Upper lobe of left lung (tissue), 4 donors: ENCODE data around the gene MFAP3L.

Experiments used
- EP300 ChIP-seq, 4 donors: sonication (generic); formaldehyde crosslinking; IDR thresholded peaks; one replicate each; pipeline ENCODE4 v1.5.1; 2017; ENCODE audit warnings: antibody characterized with exemption in 4 of 4, control low read depth in 2 of 4
- POLR2A ChIP-seq, 4 donors: fragments of 450-650 bp; IDR thresholded peaks; one replicate each; pipeline ENCODE4 v1.5.1; 2016 to 2017; ENCODE audit warnings: antibody characterized with exemption in 4 of 4, mild to moderate bottlenecking in 2 of 4
- POLR2AphosphoS5 ChIP-seq, 2 donors: sonication (generic); formaldehyde crosslinking; IDR thresholded peaks; one replicate each; pipeline ENCODE4 v1.5.1; 2017; ENCODE audit warnings: antibody characterized with exemption in 2 of 2
- TF ChIP-seq, protein P1 (sequence below), 6 experiments: fragments of 450-650 bp in 4 of 6; fragments of 200-600 bp in 2 of 6; sonication (generic) in 2 of 6; IDR thresholded peaks; one replicate each; pipeline ENCODE4 v1.5.1; 2016 to 2019; ENCODE audit warnings: antibody characterized with exemption in 6 of 6

DNA sequence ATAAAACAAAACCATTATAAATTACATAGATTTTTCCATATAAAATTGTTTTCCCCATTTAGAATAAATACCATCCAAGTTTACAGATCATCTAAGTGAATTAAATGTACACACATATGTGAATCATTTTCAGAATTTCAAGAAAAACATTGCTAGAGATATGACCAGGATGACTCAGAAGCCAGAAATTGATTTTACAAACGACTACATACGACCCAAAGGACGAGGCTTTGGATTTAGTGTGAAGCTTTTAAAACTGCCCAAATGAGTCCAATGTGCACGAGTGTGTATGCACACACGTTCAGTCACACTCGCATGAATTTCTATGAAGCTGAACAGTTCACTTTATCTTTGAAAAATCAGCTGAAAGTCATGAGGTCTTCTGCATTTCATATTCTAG is 37.9 kb downstream of the MFAP3L start:
- TF ChIP-seq, protein P1, sequence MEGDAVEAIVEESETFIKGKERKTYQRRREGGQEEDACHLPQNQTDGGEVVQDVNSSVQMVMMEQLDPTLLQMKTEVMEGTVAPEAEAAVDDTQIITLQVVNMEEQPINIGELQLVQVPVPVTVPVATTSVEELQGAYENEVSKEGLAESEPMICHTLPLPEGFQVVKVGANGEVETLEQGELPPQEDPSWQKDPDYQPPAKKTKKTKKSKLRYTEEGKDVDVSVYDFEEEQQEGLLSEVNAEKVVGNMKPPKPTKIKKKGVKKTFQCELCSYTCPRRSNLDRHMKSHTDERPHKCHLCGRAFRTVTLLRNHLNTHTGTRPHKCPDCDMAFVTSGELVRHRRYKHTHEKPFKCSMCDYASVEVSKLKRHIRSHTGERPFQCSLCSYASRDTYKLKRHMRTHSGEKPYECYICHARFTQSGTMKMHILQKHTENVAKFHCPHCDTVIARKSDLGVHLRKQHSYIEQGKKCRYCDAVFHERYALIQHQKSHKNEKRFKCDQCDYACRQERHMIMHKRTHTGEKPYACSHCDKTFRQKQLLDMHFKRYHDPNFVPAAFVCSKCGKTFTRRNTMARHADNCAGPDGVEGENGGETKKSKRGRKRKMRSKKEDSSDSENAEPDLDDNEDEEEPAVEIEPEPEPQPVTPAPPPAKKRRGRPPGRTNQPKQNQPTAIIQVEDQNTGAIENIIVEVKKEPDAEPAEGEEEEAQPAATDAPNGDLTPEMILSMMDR (IDR thresholded peaks at IDR 0.05), result no peak
- no peak for TF ChIP-seq POLR2A (IDR thresholded peaks at IDR 0.05)
- TF ChIP-seq POLR2AphosphoS5 (IDR thresholded peaks at IDR 0.05), result no peak
- TF ChIP-seq EP300 (IDR thresholded peaks at IDR 0.05), result no peak
